HG03139 (cell line): Measurements from ENCODE around the gene UTP15.

Source experiments
- ATAC-seq: cut with Tn5 transposase; IDR thresholded peaks from one replicate; pipeline ENCODE4 v1.9.1; 2021; ENCODE audit not compliant: unreplicated experiment

UTP15 gene

DNA sequence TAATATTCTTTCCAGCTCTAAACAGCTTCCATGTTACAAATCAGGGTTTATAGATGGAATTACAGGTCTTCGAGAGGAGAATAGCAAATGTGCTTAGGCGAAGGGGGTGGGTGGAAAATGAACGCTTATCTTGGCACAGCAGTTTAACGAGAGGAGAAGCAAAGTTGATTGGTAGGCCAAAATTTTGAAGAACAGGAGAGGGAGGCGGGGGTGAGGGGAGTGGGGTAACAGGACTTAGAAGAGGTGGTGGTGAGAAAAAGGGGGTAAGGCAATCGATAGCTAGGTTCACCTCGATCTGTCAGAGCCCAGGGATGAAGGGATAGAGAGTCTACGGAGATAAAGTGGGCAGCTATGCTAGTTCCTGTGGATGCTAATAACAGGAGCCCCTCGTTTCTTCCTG lies 868 bp upstream of the UTP15 start:
- no peak for ATAC-seq

DNA sequence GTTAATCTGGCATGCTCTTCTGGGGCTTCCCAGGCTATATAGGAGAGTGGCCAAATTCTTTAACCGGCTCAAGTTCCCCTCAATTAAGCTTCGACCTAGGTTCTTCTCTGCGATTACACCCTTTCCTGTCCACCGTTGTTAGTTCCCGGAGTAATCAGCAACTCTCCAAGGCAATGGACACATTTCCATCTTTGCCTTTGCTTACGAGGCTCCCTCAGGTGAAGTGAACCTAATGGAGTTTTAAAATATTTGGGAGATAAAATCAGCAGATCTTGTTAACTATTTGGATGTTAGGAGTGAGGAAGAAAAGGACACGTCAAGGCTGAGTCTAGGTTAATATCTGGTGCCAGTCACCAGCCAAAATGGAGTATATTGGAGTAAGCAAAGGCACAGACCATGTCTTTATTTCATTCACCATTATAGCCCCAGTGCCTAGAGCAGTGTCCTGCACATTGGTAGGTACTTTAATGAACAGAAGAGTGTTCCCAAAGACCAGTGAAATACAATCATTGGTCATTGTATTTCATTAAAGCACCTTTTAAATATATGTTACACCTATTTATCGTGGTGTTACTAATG lies 515 bp downstream of the UTP15 start:
- no peak for ATAC-seq

DNA sequence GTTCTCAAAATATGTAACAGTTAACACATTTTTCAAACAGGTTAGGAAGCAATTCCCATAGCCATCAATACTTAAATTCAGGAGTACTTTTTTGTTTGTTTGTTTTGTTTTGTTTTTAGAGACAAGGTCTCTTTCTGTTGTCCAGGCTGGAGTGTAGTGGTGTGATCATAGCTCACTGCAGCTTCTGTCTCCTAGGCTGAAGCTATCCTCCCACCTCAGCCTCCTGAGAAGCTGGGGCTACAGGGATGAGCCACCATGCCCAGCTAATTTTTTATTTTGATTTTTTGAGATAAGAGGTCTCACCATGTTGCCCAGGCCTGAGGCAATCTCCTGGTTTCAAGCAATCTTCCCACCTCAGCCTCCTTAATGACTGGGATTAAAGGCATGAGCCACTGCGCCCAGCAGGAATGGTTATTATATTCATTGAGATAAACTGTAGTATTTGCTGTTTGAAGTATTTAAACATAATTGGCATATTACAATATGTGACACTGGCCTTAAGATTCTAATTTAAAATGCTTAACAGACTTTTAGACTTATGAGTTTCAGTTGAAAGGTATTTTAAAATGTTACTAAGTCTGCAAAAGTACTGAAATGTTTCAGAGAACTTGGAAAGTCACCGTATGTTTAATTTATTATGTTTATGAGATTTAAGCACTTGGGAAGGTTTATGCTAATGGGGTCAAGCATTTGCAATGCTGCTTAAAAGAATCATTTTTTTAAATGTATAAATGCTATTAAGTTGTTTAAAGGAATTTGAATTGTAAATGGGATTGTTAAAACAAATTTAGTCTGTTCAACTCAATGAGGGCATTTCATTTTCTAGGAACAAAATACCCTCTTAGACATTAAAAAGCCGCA lies 17.0 kb downstream of the UTP15 start:
- no peak for ATAC-seq

DNA sequence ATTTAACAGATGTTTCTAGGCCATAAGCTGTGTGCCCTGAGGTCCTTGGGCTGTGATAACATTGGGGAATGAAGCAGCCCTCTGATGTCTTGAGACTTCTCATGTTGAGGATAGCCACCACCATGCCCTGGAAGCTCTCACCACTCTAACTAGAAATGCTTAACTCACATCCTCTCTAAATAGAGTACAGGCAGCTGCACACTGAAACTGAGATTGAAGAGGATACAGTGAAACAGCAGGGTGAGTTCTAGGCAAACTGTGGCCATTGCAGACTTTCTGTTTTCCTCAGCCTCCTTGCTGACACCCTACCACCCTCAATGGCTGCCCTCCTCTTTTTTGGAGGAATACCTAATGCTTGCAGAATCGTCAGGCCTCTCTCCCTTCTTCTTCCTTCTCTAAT lies 22.4 kb downstream of the UTP15 start:
- no peak for ATAC-seq

DNA sequence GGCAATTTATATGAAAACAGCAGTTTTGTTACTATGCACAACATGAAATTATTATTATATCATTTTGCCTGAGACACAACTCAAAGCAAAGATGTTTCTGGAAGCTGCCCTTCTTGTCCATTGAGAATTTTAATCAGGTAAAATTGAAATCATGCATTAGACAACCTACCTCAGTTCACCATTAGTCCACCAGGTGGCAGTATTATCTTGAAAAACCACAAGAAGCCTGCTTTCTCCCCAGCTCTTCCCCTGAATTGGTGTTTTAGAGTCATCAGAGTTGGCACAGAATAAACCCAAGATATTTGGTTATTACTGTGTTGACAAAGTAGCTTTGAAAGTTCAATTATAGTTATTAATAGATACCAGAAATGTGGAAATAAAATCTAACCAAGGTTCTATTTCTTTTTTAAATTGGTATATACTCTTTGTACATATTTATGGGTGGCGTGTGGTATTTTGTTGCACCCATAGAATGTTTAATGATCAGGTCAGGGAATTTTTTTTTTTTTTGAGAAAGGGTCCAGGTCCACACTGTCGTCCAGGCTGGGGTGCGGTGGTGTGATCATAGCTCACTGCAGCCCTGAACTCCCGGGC lies 25.7 kb downstream of the UTP15 start:
- ATAC-seq: no peak

DNA sequence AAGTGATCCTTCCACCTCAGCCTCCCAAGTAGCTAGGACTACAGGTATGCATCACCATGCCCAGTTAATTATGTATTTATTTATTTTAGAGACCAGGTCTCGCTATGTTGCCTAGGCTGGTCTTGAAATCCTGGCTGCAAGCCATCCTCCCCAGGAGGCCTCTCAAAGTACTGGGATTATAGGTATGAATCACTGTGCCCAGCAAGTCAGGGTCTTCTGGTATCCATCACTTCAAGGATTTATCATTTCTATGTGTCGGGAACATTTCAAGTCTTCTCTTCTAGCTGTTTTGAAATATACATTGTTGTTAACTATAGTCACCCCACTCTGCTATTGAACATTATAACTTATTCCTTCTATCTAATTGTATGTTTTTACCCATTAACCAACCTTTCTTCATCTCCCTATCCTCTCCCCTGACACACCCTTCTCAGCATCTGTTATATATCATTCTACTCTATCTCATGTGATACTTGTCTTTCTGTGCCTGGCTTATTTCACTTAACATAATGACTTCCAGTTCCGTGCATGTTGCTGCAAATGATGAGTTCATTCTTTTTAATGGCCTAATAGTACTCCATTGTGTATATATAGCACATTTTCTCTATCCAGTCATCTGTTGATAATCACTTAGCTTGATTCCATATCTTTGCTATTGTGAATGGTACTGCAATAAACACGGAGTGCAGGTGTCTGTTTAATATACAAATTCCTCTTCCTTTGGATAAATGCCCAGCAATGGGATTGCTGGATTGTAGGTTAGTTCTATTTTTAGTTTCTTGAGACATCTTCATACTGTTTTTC lies 26.4 kb downstream of the UTP15 start:
- ATAC-seq: no peak

DNA sequence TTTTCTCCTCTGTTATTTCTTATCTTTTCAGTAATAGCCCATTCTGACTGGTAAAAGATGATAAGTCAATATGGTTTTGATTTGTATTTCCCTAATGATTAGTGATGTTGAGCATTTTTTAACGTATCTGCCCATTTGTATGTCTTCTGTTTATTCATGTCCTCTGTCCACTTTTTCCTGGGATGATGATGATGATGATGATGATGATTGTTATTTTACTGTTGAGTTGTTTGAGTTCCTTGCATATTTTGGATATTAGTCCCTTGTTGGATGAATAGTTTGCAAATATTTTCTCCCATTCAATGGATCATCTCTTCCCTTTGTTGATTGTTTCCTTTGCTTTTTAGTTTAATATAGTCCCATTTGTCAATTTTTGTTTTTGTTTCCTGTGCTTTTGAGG lies 27.0 kb downstream of the UTP15 start:
- no peak for ATAC-seq

DNA sequence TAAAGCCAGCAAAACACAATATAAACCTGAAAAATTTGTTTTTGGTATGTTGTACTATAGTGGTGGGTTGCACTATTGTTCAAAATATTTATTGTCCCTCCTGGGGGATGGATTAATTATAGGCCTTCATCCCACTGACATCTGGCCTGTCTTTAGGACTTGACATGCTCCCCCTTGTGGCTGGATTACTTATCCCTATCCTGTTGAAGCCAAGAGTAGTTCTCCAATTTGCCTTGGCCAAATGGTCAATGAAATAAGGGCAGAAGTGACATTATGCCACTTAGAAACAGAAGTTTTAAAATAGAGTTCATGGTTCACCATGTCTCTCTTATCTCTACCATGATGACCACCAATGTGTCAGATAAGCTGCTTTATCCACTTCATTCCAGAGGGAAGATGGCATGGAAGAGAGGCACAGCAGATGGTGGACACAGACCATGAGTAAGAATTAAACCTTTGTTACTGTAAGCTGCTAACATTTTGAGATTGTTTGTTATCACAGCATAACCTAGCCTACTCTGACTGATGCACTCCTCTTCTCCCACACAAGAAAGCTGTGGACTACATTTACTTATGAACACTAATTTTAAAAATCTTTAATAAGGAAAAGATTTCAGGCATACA lies 31.3 kb downstream of the UTP15 start:
- ATAC-seq: no peak

DNA sequence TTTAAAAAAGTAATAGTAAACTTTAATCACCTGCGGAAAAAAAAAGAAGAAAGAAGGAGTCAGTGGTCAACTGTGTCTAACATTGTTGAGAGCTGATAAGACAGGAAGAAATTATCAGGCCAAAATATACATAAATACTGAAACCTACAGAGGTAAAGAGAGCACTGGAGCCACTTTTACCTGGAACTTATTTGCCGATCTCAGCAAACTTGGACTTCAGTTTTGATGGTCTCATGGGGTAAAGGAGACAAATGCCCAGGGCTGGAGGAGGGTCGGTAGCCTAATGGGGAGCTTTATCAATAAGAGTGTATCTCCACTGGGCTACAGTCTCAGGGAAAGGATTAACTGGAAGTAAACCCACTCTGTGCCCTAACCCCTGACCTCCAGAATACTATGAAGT lies 33.8 kb downstream of the UTP15 start:
- no peak for ATAC-seq

DNA sequence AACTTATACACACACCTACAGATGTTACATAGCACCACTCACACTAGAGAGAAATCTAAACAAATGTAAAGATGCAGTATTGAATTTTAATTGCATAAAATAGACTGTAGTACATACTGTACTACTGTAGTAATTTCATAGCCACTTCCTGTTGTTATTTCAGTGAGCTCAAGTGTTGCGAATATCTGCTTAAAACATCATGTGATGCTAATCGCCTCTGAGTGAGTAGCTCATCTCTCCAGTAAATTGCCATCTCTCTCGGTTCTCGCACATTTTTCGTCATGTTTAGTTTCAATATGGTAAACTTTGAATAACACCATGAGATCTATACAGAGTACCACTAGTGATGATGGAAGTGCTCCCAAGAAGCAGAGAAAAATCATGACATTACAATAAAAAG lies 38.5 kb downstream of the UTP15 start:
- ATAC-seq: no peak

DNA sequence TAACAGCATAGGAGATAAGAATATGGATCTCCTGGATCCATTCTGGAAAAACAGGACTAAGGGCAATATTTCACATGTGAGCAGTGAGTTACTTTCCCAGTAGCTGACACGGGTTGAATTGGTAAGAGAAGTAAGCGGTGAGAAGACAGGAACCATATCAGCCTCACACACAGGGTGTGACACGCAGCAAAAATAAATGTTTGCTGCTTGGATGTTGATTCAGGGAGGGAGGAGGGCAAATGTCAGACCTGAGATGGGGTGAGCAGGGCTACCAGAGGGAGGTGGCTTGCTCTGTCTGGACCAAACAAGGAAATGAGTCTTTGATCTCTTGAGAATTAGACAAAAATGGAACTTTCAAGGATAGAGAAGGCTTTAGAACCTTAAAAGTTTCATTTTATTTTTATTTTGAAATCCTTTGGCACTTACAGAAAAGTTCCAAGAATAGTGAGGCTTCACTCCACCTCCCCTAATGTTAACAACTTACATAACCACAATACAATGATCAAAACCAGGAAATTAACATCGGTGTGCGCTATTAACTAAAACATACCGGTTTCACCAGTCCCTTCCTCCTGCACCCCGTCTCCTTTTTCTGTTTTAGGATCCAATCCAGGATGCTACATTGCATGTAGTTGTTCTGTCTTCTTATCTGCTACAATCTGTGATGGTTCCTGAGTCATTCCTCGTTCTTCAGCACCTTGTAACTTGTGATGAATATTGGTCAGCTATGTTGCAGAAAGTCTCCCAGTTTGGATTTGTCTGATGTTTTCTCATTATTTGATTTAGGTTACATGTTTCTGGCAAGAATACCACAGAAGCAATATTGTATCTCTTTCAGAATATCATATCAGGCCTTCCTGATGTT lies 39.9 kb downstream of the UTP15 start:
- no peak for ATAC-seq

DNA sequence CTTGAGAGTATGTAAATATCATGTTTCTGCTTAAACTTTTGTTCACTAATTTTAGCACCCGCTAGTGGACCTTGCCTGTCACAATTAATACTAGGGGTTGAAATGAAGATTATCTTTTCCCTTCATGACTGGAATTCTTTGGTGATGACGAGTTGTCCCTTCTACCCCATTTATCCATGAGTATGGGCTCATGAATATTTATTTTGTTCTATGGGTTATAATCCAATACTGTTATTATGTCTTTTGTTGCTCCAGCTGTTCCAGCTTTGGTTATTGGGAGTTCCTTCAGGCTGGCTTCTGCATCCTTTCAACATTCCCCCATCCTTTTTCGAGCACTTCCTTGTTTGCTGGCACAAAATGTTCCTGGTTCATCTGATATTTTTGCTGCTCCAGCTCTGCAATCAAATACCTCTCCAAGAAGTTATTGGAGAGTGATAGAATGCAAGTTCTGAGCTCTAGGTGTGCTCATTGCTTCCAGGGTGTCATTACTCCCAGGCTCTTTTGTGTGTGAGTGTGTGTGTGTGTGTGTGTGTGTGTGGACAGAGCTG lies 40.7 kb downstream of the UTP15 start:
- no peak for ATAC-seq

DNA sequence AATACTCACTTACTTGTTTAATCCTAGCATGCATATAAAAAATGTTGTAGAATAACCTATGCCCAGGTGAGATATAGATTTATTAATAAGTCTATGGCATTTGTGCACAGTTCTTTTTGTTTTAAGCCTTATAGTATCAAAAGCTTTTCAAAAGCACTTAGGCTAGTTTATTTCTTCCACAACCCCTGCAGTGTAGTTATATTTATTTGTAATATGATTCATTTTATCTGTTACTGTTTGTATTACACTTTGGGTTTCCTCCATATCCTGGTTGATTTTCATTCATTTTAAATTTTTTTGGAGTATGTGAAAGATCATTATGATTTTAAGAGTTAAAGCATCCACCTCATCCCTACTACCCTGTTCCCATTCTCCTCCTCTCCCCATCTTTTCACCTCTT lies 41.7 kb downstream of the UTP15 start:
- ATAC-seq: no peak

DNA sequence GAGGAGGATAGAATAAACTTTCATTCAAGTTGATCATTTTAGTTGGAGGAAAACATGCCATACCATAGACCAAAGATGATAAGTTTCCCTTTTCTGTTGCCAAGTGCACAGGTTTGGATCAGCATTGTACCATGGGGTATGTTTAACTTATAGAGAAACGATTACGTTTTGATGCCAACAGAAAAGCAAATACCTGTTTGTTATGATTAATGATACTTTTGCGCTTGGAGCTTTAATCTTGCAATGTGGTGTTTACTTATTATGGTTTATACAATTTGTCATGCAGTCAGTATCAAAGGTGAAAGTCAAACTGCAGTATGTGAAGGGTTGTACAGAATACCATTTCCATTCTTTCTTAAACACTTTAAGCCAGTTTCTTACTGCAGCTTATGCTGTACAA lies 47.3 kb downstream of the UTP15 start:
- ATAC-seq: no peak

DNA sequence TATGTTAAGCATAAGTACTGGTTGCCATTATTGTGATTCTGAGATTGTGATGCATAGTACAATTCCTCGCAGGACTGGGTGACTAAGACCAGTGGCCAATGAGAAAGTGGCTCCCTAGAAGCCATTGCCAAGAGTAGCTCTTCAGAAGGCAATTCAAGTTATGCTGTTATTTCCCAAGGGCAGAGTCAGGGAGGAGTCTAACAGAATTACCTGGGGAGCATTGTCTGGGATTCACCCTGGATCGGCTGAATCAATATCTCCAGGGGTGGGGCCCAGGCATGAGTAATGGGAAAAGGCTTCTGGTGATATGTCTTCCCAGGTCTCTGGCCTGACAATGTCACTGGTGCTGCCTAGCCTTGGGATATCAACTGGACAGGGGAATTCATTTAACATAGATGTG lies 49.5 kb downstream of the UTP15 start:
- ATAC-seq: no peak

DNA sequence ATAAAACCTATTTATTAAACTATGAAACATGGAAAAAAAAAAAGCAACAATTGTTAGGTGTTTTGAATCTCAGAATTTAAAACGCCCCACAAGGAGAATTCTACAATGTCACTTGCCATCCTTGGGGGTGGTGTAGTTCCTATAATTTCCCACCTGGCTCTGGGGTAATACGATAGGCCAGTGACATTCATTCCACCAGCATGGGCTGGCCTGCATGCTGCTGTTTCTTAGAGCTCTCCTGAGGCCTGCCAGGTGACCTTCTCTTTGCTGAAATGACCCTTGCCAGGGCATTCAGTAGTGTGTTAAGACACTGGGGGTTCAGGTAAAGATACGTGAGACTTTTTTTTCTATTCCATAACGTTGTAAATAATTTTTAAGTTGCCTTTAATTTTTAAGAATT lies 50.4 kb downstream of the UTP15 start:
- ATAC-seq: no peak

DNA sequence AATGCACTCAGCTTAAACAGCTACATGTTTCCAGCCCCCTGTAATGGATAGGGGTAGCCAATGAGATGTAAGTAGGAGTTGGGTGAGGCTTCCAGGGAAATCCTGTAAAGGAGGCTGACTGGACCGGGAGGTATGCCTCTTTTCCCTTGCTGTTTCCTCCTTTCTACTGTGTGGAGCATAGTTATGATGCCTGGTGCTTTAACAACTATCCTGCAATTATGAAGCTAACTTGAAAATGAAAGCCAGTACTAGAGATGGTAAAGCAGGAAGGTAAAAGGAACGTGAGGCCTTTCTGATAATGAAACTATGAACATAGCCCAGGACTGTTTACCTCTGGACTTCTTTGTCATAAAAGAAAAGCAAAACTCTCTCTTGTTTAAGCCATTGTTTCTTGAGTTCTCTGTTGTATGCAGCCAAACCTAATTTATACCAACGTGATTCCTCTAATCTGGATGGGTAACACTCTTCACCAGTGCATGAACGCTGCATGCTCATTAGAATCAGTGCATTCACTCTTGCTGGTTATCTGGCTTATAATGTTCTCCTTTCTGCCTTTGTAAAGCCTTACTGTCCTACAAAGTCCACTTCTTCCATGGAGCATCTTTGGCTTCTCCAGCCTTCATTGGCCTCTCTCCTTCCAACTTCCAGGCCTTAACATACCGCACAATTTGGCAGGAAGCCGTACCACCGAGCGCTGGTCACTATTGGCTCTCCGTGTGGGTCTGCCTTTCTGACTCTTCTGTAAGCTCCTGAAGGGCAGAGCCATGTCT lies 52.2 kb downstream of the UTP15 start:
- no peak for ATAC-seq

DNA sequence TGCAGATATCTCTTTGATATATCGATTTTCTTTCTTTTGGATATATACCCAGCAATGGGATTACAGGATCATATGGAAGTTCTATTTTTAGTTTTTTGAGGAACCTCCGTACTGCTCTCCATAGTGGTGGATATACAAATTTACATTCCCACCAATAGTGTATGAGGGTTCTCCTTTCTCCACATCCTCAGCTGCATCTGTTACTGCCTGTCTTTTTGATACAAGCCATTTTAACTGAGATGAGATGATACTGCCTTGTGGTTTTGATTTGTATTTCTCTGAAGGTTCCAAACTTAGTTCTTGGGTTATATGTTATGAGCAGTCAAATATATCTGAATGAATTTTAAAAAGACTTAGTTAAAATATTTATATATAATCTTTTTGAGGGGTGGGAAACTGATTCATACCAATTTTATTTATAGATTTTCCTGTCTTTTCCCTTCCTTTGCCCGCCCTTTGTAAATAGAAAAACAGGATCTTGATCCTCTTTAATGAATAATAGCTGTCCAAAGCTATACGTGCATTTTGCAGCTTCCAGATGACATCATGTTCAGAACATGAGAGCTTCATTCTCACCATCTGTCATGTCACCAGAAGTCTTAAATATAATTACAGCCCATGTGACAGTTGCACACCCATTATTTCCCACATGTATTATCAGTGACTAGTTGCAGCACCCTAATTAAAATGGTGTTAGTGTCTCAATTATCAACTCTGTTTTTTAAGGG lies 54.2 kb downstream of the UTP15 start:
- ATAC-seq: no peak

DNA sequence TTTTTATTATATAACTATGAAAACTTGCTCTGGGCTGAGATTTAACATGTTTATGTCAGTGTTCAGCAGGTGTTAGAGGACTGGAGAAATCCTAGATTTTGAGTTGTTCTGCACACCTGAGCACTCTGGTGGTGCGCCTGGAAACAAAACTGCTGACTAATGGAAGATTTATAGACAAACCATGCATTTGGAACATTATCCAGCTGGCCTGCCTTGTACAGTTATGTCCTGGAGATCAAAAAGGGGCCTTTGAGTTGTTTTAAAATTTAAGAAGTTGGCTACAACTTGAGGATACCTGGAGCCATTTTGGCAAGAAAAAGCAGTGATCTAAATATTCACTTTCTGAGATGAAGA lies 54.8 kb downstream of the UTP15 start:
- ATAC-seq: no peak
